K562 (cell line): ENCODE measurements around the gene CDCA7L. TPM values are rescaled to one million over a fixed set of nuclear protein-coding genes. Genes with fewer than 3 reads are reported as not detected.

ENCODE experiments used
- ATAC-seq: fragments of 200-7000 bp; cut with Tn5 transposase; 3 replicates; pipeline ENCODE4 v1.9.1; 2020; ENCODE audit warnings: moderate library complexity
- BruUV-seq: library from RNA; stranded (reverse); fragments of 400-500 nt; replicated peaks from 2 replicates; lab custom pipeline; 2021; lab: Mats Ljungman, UMichigan
- CTCF ChIA-PET: fragments of 300-600 bp; formaldehyde crosslinking; extraction: SDS; loops from one replicate; lab custom pipeline; 2021; ENCODE audit warnings: low intra/inter-chr PET ratio; lab: Yijun Ruan, JAX
- POLR2A ChIA-PET: fragments of 300-600, 350-650 bp; sonication (Branson Sonifier 250); formaldehyde crosslinking; extraction: SDS; loops from one replicate; lab custom pipeline; 2021; ENCODE audit warnings: antibody characterized with exemption, inconsistent platforms; lab: Yijun Ruan, JAX
- DNase-seq, 4 experiments: peaks; one replicate each; pipeline versions ENCODE4 v3.0.0 to v3.0.0-alpha.2; 2011 to 2018; ENCODE audit warnings: low spot score in 3 of 4, mixed read lengths in 3 of 4; ENCODE audit errors: extremely low read depth in 1 of 4
- FAIRE-seq: peaks from 2 replicates; lab custom pipeline; 2011; peaks lifted over from hg19 to GRCh38; lab: Jason Lieb, UNC
- H2AFZ ChIP-seq: 2 replicates; pipeline ENCODE4 v1.6.0; 2011; ENCODE audit warnings: low read depth, low read length, control low read depth, inconsistent platforms
- H3K27ac ChIP-seq: fragments of 200-600 bp; 3 replicates; pipeline ENCODE4 v1.8.0; 2011; ENCODE audit warnings: low read depth, mild to moderate bottlenecking, control low read depth, inconsistent platforms, low read length, moderate library complexity, mixed read lengths; ENCODE audit errors: extremely low read depth
- H3K27me3 ChIP-seq, 2 experiments: fragments of 300-600 bp in 1 of 2; 2 replicates in 1 of 2; 3 replicates in 1 of 2; pipeline versions ENCODE4 v1.6.0 to v1.8.0; 2011; ENCODE audit warnings: inconsistent platforms in 2 of 2, low read length in 2 of 2, mild to moderate bottlenecking in 1 of 2, mixed read lengths in 1 of 2, moderate library complexity in 1 of 2; ENCODE audit not compliant: control insufficient read depth in 2 of 2, insufficient read depth in 2 of 2
- H3K36me3 ChIP-seq: fragments of 300-600 bp; 3 replicates; pipeline ENCODE4 v1.8.0; 2011; ENCODE audit warnings: mild to moderate bottlenecking, low read length, inconsistent platforms; ENCODE audit not compliant: control insufficient read depth, insufficient read depth
- H3K4me1 ChIP-seq, 2 experiments: fragments of 200-600 bp in 1 of 2; replicated peaks in 1 of 2; 2 replicates in 1 of 2; 3 replicates in 1 of 2; pipeline versions ENCODE4 v1.5.1 to v1.8.0; 2011; ENCODE audit warnings: inconsistent platforms in 2 of 2, low read length in 2 of 2, mild to moderate bottlenecking in 1 of 2, mixed read lengths in 1 of 2, moderate library complexity in 1 of 2; ENCODE audit not compliant: control insufficient read depth in 2 of 2, insufficient read depth in 2 of 2
- H3K4me2 ChIP-seq: 2 replicates; pipeline ENCODE4 v1.6.1; 2011; ENCODE audit warnings: low read length, control low read depth, inconsistent platforms, mixed read lengths; ENCODE audit not compliant: insufficient read depth
- H3K4me3 ChIP-seq: fragments of 200-600 bp; sonication (generic), shearing (Covaris generic); 2 replicates; pipeline ENCODE4 v1.5.1; 2016; ENCODE audit warnings: control low read depth, inconsistent platforms
- H3K79me2 ChIP-seq: fragments of 200-600 bp; 3 replicates; pipeline ENCODE4 v1.8.0; 2011; ENCODE audit warnings: low read length, inconsistent platforms; ENCODE audit not compliant: control insufficient read depth, insufficient read depth
- H3K9ac ChIP-seq, 2 experiments: 2 replicates each; pipeline versions ENCODE4 v1.6.0 to v1.6.1; 2011; ENCODE audit warnings: low read depth in 2 of 2, low read length in 2 of 2, control low read depth in 1 of 2, inconsistent platforms in 1 of 2, mild to moderate bottlenecking in 1 of 2, mixed read lengths in 1 of 2; ENCODE audit not compliant: insufficient read depth in 1 of 2
- H3K9me1 ChIP-seq: one replicate; pipeline ENCODE4 v1.6.0; 2011; ENCODE audit warnings: inconsistent platforms, mild to moderate bottlenecking, low read length, moderate library complexity; ENCODE audit not compliant: control insufficient read depth, insufficient read depth
- H3K9me3 ChIP-seq: replicated peaks from 2 replicates; pipeline ENCODE4 v1.5.1; 2011; ENCODE audit warnings: low read depth, low read length, inconsistent platforms; ENCODE audit not compliant: control insufficient read depth, insufficient read depth
- H4K20me1 ChIP-seq: replicated peaks from 2 replicates; pipeline ENCODE4 v1.6.1; 2011; ENCODE audit warnings: low read length, inconsistent platforms, mixed read lengths; ENCODE audit not compliant: control insufficient read depth, insufficient read depth
- ETV6 ChIP-seq, 3 experiments: fragments of 150-350 bp in 1 of 3; sonication (generic) in 1 of 3; formaldehyde crosslinking in 1 of 3; IDR thresholded peaks; 2 replicates each; pipeline versions ENCODE4 v1.6.1 to v1.8.0; 2014 to 2022; ENCODE audit warnings: borderline replicate concordance in 2 of 3, low read depth in 2 of 3, antibody characterized with exemption in 1 of 3, low read length in 1 of 3, mild to moderate bottlenecking in 1 of 3, missing genetic modification reagents in 1 of 3
- NFATC3 ChIP-seq: fragments of 450-650 bp; IDR thresholded peaks from 2 replicates; pipeline ENCODE4 v1.6.1; 2017; ENCODE audit warnings: mild to moderate bottlenecking
- ZNF444 ChIP-seq: fragments of 250-450 bp; sonication (Bioruptor Pico); IDR thresholded peaks from 2 replicates; pipeline ENCODE4 v1.4.0; 2020; ENCODE audit warnings: mild to moderate bottlenecking, moderate library complexity
- ZNF76 ChIP-seq: fragments of 250-450 bp; sonication (Bioruptor Pico); IDR thresholded peaks from 2 replicates; pipeline ENCODE4 v1.4.0; 2020; ENCODE audit warnings: mild to moderate bottlenecking, moderate library complexity, borderline replicate concordance
- WGBS: fragments of 100-300 bp; shearing (Covaris generic); methylation state at CpG from one replicate; pipeline ENCODE4 v1.1.6; 2016; ENCODE audit warnings: low coverage, mixed read lengths; ENCODE audit not compliant: insufficient coverage; ENCODE audit errors: missing lambda C conversion rate; 5-methylcytosine and 5-hydroxymethylcytosine counted together
- in situ Hi-C: fragments of 300-500 bp; cut with MboI; formaldehyde crosslinking; loops from 4 replicates; pipeline ENCODE4 v1.15.0; 2018; ENCODE audit warnings: inconsistent platforms, mixed read lengths
- intact Hi-C: fragments of 100-400 bp; cut with micrococcal nuclease; formaldehyde crosslinking; loops from 2 replicates; pipeline ENCODE4 v1.14.2; 2022
- polyA plus RNA-seq, 8 experiments: library from polyadenylated mRNA; depleted of rRNA in 4 of 8; stranded (reverse) in 5 of 8; unstranded in 3 of 8; fragments of >200 nt; fragmentation: Nextera tagmentation in 2 of 8; fragmentation: Illumina TruSeq in 1 of 8; extraction: Ambion mirVana in 2 of 8; extraction: Trizol in 1 of 8; gene quantifications; 2 replicates each; pipeline versions ENCODE4 v1.2.1 to v1.2.3, GENCODE V29; 2011 to 2014; ENCODE audit warnings: inconsistent platforms in 1 of 8, missing spikeins in 1 of 8
- total RNA-seq, 7 experiments: library from RNA; depleted of rRNA in 6 of 7; stranded (reverse); fragments of >200 nt in 6 of 7; fragmentation: Illumina TruSeq in 2 of 7; extraction: Trizol in 2 of 7; gene quantifications; 2 replicates each; pipeline versions ENCODE4 v1.2.1 to v1.2.3, GENCODE V29; 2011 to 2021; ENCODE audit warnings: low replicate concordance in 1 of 7
- TF ChIP-seq, protein P1 (sequence below): fragments of 250-450 bp; sonication (Bioruptor Pico); IDR thresholded peaks from 2 replicates; pipeline ENCODE4 v1.5.1; 2021; ENCODE audit warnings: mild to moderate bottlenecking
- TF ChIP-seq, protein P2 (sequence below): sonication (generic); formaldehyde crosslinking; IDR thresholded peaks from 2 replicates; pipeline ENCODE4 v1.8.0; 2023; ENCODE audit warnings: missing genetic modification reagents, mild to moderate bottlenecking, borderline replicate concordance

The CDCA7L gene
- total and polyA plus RNA-seq, 9 of the 15 experiments (the other 6 are each of a cell fraction or from before 2014, with no cell fraction given) = 1.9 to 32.4 (median 3.1) TPM

DNA sequence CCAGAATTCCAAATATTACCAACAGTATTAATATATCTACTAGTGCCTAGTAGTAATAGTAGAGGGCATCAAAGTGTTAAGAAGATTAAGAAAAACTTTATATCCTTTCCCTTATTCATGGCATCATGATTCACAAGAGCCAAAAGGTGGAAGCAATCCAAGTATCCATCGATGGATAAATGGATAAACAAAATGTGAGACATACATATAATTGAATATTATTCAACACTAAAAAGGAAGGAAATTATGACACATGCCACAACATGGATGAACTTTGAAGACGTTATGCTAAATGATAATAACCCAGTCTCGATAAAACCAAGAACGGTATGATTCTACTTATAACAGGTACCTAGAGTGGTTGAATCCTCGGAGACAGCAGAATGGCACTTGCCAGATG is 23.1 kb downstream of the CDCA7L start:
- H2AFZ ChIP-seq = no peak overlapping the region
- 0% methylated on average over 5 of the region's 5 CpGs for WGBS
- no peak for ATAC-seq
- H3K9me1 ChIP-seq = no peaks in the 10 kb centered on the region
- in situ Hi-C loops = no loop called here
- no peak overlapping the region for H3K27ac ChIP-seq
- no peak for FAIRE-seq
- no peaks in the 10 kb centered on the region for H3K36me3 ChIP-seq
- H3K4me1 ChIP-seq = no peaks in the 10 kb centered on the region
- POLR2A ChIA-PET = no interaction called here
- H3K9ac ChIP-seq = no peak overlapping the region
- H3K4me2 ChIP-seq = no peak overlapping the region
- no TSS peak for BruUV-seq
- no peaks in the 10 kb centered on the region for H3K9me3 ChIP-seq
- no peak overlapping the region for H3K4me3 ChIP-seq
- TF ChIP-seq, protein P1, sequence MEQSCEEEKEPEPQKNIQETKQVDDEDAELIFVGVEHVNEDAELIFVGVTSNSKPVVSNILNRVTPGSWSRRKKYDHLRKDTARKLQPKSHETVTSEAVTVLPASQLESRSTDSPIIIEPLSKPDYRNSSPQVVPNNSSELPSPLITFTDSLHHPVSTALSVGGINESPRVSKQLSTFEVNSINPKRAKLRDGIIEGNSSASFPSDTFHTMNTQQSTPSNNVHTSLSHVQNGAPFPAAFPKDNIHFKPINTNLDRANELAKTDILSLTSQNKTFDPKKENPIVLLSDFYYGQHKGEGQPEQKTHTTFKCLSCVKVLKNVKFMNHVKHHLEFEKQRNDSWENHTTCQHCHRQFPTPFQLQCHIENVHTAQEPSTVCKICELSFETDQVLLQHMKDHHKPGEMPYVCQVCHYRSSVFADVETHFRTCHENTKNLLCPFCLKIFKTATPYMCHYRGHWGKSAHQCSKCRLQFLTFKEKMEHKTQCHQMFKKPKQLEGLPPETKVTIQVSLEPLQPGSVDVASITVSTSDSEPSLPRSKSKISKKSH (CRISPR knock-in tag) = no peak
- TF ChIP-seq ZNF444 (CRISPR knock-in tag) (no peak), ZNF76 (CRISPR knock-in tag) (no peak), ETV6 (IDR thresholded peaks at IDR 0.05; ENCODE audit: borderline replicate concordance in 1 of 2, low read depth in 2 of 2, low read length in 1 of 2) (no peak), ETV6 (CRISPR knock-in tag; IDR thresholded peaks at IDR 0.05; ENCODE audit: borderline replicate concordance) (no peak), NFATC3 (no peak)
- TF ChIP-seq, protein P2, sequence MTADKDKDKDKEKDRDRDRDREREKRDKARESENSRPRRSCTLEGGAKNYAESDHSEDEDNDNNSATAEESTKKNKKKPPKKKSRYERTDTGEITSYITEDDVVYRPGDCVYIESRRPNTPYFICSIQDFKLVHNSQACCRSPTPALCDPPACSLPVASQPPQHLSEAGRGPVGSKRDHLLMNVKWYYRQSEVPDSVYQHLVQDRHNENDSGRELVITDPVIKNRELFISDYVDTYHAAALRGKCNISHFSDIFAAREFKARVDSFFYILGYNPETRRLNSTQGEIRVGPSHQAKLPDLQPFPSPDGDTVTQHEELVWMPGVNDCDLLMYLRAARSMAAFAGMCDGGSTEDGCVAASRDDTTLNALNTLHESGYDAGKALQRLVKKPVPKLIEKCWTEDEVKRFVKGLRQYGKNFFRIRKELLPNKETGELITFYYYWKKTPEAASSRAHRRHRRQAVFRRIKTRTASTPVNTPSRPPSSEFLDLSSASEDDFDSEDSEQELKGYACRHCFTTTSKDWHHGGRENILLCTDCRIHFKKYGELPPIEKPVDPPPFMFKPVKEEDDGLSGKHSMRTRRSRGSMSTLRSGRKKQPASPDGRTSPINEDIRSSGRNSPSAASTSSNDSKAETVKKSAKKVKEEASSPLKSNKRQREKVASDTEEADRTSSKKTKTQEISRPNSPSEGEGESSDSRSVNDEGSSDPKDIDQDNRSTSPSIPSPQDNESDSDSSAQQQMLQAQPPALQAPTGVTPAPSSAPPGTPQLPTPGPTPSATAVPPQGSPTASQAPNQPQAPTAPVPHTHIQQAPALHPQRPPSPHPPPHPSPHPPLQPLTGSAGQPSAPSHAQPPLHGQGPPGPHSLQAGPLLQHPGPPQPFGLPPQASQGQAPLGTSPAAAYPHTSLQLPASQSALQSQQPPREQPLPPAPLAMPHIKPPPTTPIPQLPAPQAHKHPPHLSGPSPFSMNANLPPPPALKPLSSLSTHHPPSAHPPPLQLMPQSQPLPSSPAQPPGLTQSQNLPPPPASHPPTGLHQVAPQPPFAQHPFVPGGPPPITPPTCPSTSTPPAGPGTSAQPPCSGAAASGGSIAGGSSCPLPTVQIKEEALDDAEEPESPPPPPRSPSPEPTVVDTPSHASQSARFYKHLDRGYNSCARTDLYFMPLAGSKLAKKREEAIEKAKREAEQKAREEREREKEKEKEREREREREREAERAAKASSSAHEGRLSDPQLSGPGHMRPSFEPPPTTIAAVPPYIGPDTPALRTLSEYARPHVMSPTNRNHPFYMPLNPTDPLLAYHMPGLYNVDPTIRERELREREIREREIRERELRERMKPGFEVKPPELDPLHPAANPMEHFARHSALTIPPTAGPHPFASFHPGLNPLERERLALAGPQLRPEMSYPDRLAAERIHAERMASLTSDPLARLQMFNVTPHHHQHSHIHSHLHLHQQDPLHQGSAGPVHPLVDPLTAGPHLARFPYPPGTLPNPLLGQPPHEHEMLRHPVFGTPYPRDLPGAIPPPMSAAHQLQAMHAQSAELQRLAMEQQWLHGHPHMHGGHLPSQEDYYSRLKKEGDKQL (CRISPR knock-in tag) = no peak
- intact Hi-C loops = no loop called here
- DNase-seq = no peak
- CTCF ChIA-PET = no interaction called here
- no peaks in the 10 kb centered on the region for H4K20me1 ChIP-seq
- H3K79me2 ChIP-seq = no peaks in the 10 kb centered on the region
- no peaks in the 10 kb centered on the region for H3K27me3 ChIP-seq
